HG03354 (cell line): ENCODE data around the gene KIRREL2.

Experiments
- ATAC-seq: cut with Tn5 transposase; IDR thresholded peaks from one replicate; pipeline ENCODE4 v1.9.1; 2021; ENCODE audit warnings: mild to moderate bottlenecking; ENCODE audit not compliant: unreplicated experiment, poor library complexity, severe bottlenecking

Gene KIRREL2

GRCh38 chr19:35843676-35844481 lies 12.8 kb upstream of the KIRREL2 start:
- no peak for ATAC-seq

GRCh38 chr19:35844482-35845214 lies 12.1 kb upstream of the KIRREL2 start:
- no peak for ATAC-seq

- no peak for ATAC-seq
Measured at GRCh38 chr19:35845215-35846037, 11.3 kb upstream of the KIRREL2 start.

- ATAC-seq, result no peak
Measured at GRCh38 chr19:35846038-35846668, 10.6 kb upstream of the KIRREL2 start.

- ATAC-seq, result no peak
Measured at GRCh38 chr19:35847911-35848310, 8.8 kb upstream of the KIRREL2 start.

- no peak for ATAC-seq
Measured at GRCh38 chr19:35848486-35848885, 8.2 kb upstream of the KIRREL2 start.

- ATAC-seq, result no peak
Measured at GRCh38 chr19:35848919-35849505, 7.7 kb upstream of the KIRREL2 start.

- ATAC-seq, result no peak
Measured at GRCh38 chr19:35851213-35852028, 5.3 kb upstream of the KIRREL2 start.

GRCh38 chr19:35852029-35852780 lies 4.5 kb upstream of the KIRREL2 start, which contains the start of gene NPHS1:
TSS of gene NPHS1 (minus strand) at chr19:35852504. CDS start at chr19:35851837, 667 bp downstream.
- no peak for ATAC-seq

- no peak for ATAC-seq
Measured at GRCh38 chr19:35853038-35853756, 3.5 kb upstream of the KIRREL2 start.

GRCh38 chr19:35858311-35858710 lies 1.6 kb downstream of the KIRREL2 start:
- ATAC-seq, result no peak

GRCh38 chr19:35859414-35859813 lies 2.7 kb downstream of the KIRREL2 start:
- ATAC-seq, result no peak

GRCh38 chr19:35860436-35860817 lies 3.7 kb downstream of the KIRREL2 start:
- no peak for ATAC-seq

- no peak for ATAC-seq
Measured at GRCh38 chr19:35860818-35861639, 4.3 kb downstream of the KIRREL2 start.

GRCh38 chr19:35861640-35862160 lies 5.0 kb downstream of the KIRREL2 start:
- no peak for ATAC-seq

GRCh38 chr19:35862528-35862927 lies 5.8 kb downstream of the KIRREL2 start:
- no peak for ATAC-seq
